Measurements from ENCODE around the gene LPP. TPM values are rescaled to one million over a fixed set of nuclear protein-coding genes. Genes with fewer than 3 reads are reported as not detected.
"Not testable (repeated sequence)": the region's sequence is repeated elsewhere in the genome, so short reads cannot be mapped to it uniquely, and the experiment has no call there.

LPP gene
- total and polyA plus RNA-seq, 2 donors from 2014 or later, result 6.7 to 233 TPM

DNA sequence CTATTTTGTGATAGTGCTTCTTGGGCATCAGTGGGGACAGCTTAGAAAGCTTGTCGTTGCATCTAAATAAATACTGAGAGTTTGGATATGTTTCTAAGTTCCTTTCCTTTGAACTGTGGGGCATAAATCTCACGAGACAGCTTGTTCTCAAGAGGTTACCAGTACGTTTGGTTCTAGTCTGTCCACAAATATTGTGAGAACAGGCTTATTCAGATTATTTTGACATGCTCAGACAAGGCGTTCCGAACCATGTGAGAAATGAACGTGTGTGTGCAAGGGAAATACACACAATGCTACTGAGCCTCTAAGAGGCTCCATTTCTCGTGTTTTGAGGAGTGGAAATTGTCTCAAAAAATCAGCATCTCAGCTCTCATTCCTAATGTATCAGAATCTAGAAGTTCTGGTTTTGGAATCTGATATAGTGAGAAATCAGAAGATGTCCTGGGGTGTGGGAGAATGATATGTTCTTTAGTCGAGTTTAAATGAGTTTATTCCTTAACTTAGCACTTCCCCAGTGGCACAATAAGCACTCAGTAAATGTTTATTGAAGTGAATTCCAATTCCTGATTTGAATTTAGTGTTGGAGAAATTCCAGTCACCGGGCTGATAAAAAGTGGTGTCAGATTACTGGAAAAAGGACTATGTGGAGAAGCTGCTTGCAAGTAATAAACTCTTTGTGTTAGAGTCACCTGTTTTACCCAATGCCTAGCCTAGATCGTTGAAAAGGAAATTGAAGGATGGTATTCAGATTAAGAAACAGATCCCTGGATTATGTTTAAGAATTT, 481.5 kb downstream of the LPP start:
- H3K27me3 ChIP-seq (ENCODE audit: control insufficient read depth, insufficient read depth, low read length), result no peaks in the 10 kb centered on the region
- no peak overlapping the region for H3K27ac ChIP-seq (ENCODE audit: low read depth in 2 of 2, low read length in 2 of 2)
- no peaks in the 10 kb centered on the region for H3K36me3 ChIP-seq (ENCODE audit: control insufficient read depth in 2 of 3, insufficient read depth in 3 of 3, low read length in 3 of 3)
- H3K9me3 ChIP-seq (ENCODE audit: control insufficient read depth in 2 of 3, insufficient read depth in 1 of 3, low read length in 3 of 3), result no peaks in the 10 kb centered on the region
- H3K9ac ChIP-seq (ENCODE audit: low read length in 3 of 3), result no peak overlapping the region
- no peak overlapping the region for H3K4me3 ChIP-seq (ENCODE audit: low read length in 3 of 3)
- intact Hi-C loops (cut with DNase I), result no loop called here
- H3K4me1 ChIP-seq (ENCODE audit: control insufficient read depth in 2 of 3, insufficient read depth in 2 of 3, low read depth in 1 of 3, low read length in 3 of 3), result peaks cover 0 to 5% (median 2%) of the 10 kb centered on the region in 3 donors
- FAIRE-seq (no peak), DNase-seq (peak in 1 of 5 donors; percentile 28)
- TF ChIP-seq, protein P1, sequence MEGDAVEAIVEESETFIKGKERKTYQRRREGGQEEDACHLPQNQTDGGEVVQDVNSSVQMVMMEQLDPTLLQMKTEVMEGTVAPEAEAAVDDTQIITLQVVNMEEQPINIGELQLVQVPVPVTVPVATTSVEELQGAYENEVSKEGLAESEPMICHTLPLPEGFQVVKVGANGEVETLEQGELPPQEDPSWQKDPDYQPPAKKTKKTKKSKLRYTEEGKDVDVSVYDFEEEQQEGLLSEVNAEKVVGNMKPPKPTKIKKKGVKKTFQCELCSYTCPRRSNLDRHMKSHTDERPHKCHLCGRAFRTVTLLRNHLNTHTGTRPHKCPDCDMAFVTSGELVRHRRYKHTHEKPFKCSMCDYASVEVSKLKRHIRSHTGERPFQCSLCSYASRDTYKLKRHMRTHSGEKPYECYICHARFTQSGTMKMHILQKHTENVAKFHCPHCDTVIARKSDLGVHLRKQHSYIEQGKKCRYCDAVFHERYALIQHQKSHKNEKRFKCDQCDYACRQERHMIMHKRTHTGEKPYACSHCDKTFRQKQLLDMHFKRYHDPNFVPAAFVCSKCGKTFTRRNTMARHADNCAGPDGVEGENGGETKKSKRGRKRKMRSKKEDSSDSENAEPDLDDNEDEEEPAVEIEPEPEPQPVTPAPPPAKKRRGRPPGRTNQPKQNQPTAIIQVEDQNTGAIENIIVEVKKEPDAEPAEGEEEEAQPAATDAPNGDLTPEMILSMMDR (IDR thresholded peaks at IDR 0.05; ENCODE audit: borderline replicate concordance, extremely low read depth, insufficient read depth), result no peak

DNA sequence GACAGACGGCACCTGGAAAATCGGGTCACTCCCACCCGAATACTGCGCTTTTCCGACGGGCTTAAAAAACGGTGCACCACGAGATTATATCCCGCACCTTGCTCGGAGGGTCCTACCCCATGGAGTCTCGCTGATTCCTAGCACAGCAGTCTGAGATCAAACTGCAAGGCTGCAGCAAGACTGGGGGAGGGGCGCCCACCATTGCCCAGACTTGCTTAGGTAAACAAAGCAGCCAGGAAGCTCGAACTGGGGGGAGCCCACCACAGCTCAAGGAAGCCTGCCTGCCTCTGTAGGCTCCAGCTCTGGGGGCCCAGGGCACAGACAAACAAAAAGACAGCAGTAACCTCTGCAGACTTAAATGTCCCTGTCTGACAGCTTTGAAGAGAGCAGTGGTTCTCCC, 482.3 kb downstream of the LPP start:
- DNase-seq; H3K36me3 ChIP-seq (ENCODE audit: control insufficient read depth in 2 of 3, insufficient read depth in 3 of 3, low read length in 3 of 3); H3K9me3 ChIP-seq (ENCODE audit: control insufficient read depth in 2 of 3, insufficient read depth in 1 of 3, low read length in 3 of 3); H3K27ac ChIP-seq (ENCODE audit: low read depth in 2 of 2, low read length in 2 of 2); intact Hi-C loops (cut with DNase I); H3K4me3 ChIP-seq (ENCODE audit: low read length in 3 of 3); H3K27me3 ChIP-seq (ENCODE audit: control insufficient read depth, insufficient read depth, low read length); H3K4me1 ChIP-seq (ENCODE audit: control insufficient read depth in 2 of 3, insufficient read depth in 2 of 3, low read depth in 1 of 3, low read length in 3 of 3); FAIRE-seq; H3K9ac ChIP-seq (ENCODE audit: low read length in 3 of 3): not testable (repeated sequence)

DNA sequence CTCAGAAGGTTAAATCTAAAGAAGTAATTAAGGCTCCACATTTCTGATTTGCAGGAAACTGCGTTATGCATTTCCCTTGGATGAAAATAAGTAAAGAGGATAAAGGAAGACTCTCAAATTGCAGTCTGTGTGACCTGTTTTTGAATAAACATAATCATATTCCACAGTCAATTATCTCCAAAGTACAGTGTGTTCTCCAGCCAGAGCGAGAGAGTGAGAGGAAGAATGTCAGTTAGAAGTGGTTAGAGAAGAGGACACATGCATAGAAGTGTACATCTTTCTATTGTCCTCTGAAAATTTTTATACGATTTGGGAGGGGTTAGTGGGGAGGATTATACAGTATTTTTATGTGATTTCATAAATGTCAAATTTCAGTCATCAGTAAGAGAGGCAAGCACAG, 487.1 kb downstream of the LPP start:
- no peaks in the 10 kb centered on the region for H3K4me1 ChIP-seq (ENCODE audit: control insufficient read depth in 2 of 3, insufficient read depth in 2 of 3, low read depth in 1 of 3, low read length in 3 of 3)
- FAIRE-seq (no peak), DNase-seq (no peak)
- H3K36me3 ChIP-seq (ENCODE audit: control insufficient read depth in 2 of 3, insufficient read depth in 3 of 3, low read length in 3 of 3), result no peaks in the 10 kb centered on the region
- H3K9me3 ChIP-seq (ENCODE audit: control insufficient read depth in 2 of 3, insufficient read depth in 1 of 3, low read length in 3 of 3), result no peaks in the 10 kb centered on the region
- TF ChIP-seq, protein P1 (IDR thresholded peaks at IDR 0.05; ENCODE audit: borderline replicate concordance, extremely low read depth, insufficient read depth), result no peak
- intact Hi-C loops (cut with DNase I), result no loop called here
- no peak overlapping the region for H3K4me3 ChIP-seq (ENCODE audit: low read length in 3 of 3)
- no peak overlapping the region for H3K27ac ChIP-seq (ENCODE audit: low read depth in 2 of 2, low read length in 2 of 2)
- H3K27me3 ChIP-seq (ENCODE audit: control insufficient read depth, insufficient read depth, low read length), result no peaks in the 10 kb centered on the region
- H3K9ac ChIP-seq (ENCODE audit: low read length in 3 of 3), result no peak overlapping the region

DNA sequence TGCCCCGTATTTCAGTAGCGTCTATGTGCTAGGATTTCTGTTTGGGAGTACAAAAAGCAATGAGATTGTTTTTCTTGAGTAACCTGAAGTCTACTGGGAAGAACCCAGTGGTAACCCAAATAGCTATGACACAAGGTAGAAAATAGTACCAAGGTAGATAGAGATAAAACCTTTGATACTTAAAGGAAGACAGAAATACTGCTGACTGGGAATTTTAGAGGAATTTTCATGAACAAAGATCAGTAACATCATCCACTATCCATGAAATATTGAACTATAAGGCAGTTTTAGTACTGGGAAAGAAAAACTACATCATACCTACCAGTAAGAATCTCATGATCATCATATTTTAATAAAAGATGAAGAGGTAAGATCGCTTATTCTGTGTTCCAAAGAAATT, 489.8 kb downstream of the LPP start:
- FAIRE-seq, result no peak
- Histone ChIP-seq H3K9me3 (ENCODE audit: control insufficient read depth in 2 of 3, insufficient read depth in 1 of 3, low read length in 3 of 3) (no peaks in the 10 kb centered on the region), H3K36me3 (ENCODE audit: control insufficient read depth in 2 of 3, insufficient read depth in 3 of 3, low read length in 3 of 3) (no peaks in the 10 kb centered on the region), H3K4me3 (ENCODE audit: low read length in 3 of 3) (no peak overlapping the region), H3K4me1 (ENCODE audit: control insufficient read depth in 2 of 3, insufficient read depth in 2 of 3, low read depth in 1 of 3, low read length in 3 of 3) (peaks cover 0 to 3% (median 0%) of the 10 kb centered on the region in 3 donors), H3K27me3 (ENCODE audit: control insufficient read depth, insufficient read depth, low read length) (no peaks in the 10 kb centered on the region), H3K27ac (ENCODE audit: low read depth in 2 of 2, low read length in 2 of 2) (no peak overlapping the region), H3K9ac (ENCODE audit: low read length in 3 of 3) (no peak overlapping the region)
- no peak for DNase-seq
- intact Hi-C loops (cut with DNase I), result no loop called here
- TF ChIP-seq, protein P1 (IDR thresholded peaks at IDR 0.05; ENCODE audit: borderline replicate concordance, extremely low read depth, insufficient read depth), result no peak

Data from kidney (tissue), 14 donors.